Measurements from ENCODE around the gene NPAS1. TPM values are rescaled to one million over a fixed set of nuclear protein-coding genes. Genes with fewer than 3 reads are reported as not detected.

Gene NPAS1
- total and polyA plus RNA-seq, 2 of the 8 experiments (the other 6 are each of a cell fraction or from before 2014, with no cell fraction given): 9.9 to 13.9 TPM

- TF ChIP-seq MAX (IDR thresholded peaks at IDR 0.05) (0 out of 2 replicates have a peak, but pooled peaks have one; percentile 17), TAF7 (optimal IDR thresholded peaks at IDR 0.05; ENCODE audit: borderline replicate concordance, low read depth, low read length) (peak; percentile 75), SP1 (IDR thresholded peaks at IDR 0.05; ENCODE audit: low read depth, low read length) (0 out of 2 replicates have a peak, but pooled peaks have one; percentile 36), RXRA (IDR thresholded peaks at IDR 0.05; ENCODE audit: insufficient read depth, low read depth, low read length) (no peak), POLR2A (IDR thresholded peaks at IDR 0.05; ENCODE audit: control extremely low read depth in 1 of 2, low read depth in 2 of 2, low read length in 2 of 2) (no peak), EGR1 (IDR thresholded peaks at IDR 0.05; ENCODE audit: borderline replicate concordance, low read depth, low read length) (peak; percentile 43; the same call in 1 of the 2 replicates), ZNF274 (IDR thresholded peaks at IDR 0.05; ENCODE audit: borderline replicate concordance, extremely low read depth, low read length) (no peak), RFX5 (IDR thresholded peaks at IDR 0.05; ENCODE audit: borderline replicate concordance, low read depth, low read length) (no peak), SUZ12 (IDR thresholded peaks at IDR 0.05; ENCODE audit: low read length) (no peak), GABPA (IDR thresholded peaks at IDR 0.05; ENCODE audit: borderline replicate concordance, insufficient read depth, low read length) (0 out of 2 replicates have a peak, but pooled peaks have one; percentile 44), SIN3A (conservative IDR thresholded peaks at IDR 0.05 in 1 of 2, IDR thresholded peaks at IDR 0.05 in 1 of 2; ENCODE audit: low read depth in 1 of 2, low read length in 2 of 2) (no peak; a peak in 1 of 4 replicates), CTCF (IDR thresholded peaks at IDR 0.05; ENCODE audit: control extremely low read depth in 1 of 3, insufficient read depth in 1 of 3, low read depth in 1 of 3, low read length in 3 of 3) (peak; percentile 92 to 98 (median 95)), TEAD4 (IDR thresholded peaks at IDR 0.05; ENCODE audit: low read depth, low read length) (no peak), BRCA1 (IDR thresholded peaks at IDR 0.05; ENCODE audit: low read depth, low read length) (no peak), KDM5A (IDR thresholded peaks at IDR 0.05; ENCODE audit: low read length) (no peak), ASH2L (IDR thresholded peaks at IDR 0.05; ENCODE audit: low read length) (no peak), EZH2 (IDR thresholded peaks at IDR 0.05; ENCODE audit: low read depth, low read length, severe bottlenecking) (no peak), NANOG (IDR thresholded peaks at IDR 0.05; ENCODE audit: insufficient read depth, low read depth, low read length, poor library complexity, severe bottlenecking) (no peak), SIX5 (IDR thresholded peaks at IDR 0.05; ENCODE audit: low read depth, low read length) (no peak), CBX8 (IDR thresholded peaks at IDR 0.05; ENCODE audit: borderline replicate concordance, low read depth, low read length) (no peak), TCF12 (IDR thresholded peaks at IDR 0.05; ENCODE audit: low read depth, low read length) (0 out of 2 replicates have a peak, but pooled peaks have one; percentile 54), HDAC6 (IDR thresholded peaks at IDR 0.05; ENCODE audit: low read depth, low read length) (no peak)
Measured at GRCh38 chr19:47013041-47013517, 6.6 kb upstream of the NPAS1 start (continued).
